GM12892 (cell line): ENCODE data around the gene C1QTNF2.
A peak's percentile ranks its signal among the peaks of the same experiment; 100 is the strongest.

Source experiments
- POLR2A ChIP-seq: IDR thresholded peaks from 2 replicates; pipeline ENCODE4 v1.6.1; 2011; ENCODE audit warnings: low read depth, low read length, control low read depth
- POLR2AphosphoS5 ChIP-seq: IDR thresholded peaks from 2 replicates; pipeline ENCODE4 v1.6.1; 2011; ENCODE audit warnings: low read depth, low read length, control low read depth

DNA sequence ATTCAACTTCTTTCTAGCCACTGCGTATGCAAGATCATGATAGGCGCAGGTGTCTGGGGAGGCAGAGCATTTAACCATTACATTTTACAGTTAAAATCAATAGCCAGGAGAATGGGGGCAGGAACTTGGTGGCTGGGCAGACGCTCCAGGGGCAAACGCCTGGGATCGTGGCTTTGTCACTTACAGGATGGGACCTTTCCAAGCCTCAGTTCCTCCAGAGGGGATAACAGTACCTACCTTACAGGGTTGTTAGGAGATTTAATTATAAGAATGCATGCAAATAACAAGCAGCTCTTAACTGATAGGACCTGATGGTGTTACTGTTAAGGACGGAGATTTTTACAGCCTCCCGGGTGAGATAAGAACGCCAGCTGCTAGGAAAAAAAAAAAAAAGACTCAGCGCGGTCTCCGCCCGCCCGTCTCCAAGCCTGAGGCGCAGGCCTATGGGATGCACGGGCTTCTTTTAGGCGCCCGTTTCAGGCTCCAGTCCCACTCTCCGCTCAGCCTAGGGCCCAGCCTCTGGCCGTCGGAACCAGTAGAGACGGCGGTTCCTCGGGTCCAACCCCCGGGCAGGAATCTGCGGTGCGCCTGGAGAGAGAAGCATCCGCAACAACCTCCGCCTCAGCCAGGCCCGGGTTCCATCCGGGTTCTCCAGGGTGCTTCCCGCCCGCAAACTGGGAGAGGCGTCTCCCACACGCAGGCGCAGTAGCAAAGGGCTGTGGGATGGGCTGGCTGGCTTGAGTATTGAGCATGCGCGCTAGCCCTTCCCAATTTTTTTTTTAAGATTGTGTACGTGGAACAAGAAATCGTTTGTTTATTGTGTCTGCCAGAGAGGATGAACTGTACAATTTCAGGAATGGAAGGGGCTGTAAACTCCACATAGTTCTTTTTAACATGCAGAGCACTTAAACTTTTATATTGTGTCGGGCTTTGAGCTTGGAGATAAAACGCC lies 29.3 kb upstream of the C1QTNF2 start, which contains the start of gene FAM200C:
- TF ChIP-seq POLR2A (peak; percentile 86), POLR2AphosphoS5 (peak; percentile 80)
